Astrocyte of the cerebellum (primary cell): Measurements from ENCODE around the gene TTL.

Experiments used
- DNase-seq: peaks from one replicate; pipeline ENCODE4 v3.0.0-alpha.2; 2011; ENCODE audit warnings: low read depth
- H3K4me3 ChIP-seq: 2 replicates; pipeline ENCODE4 v1.5.1; 2011; ENCODE audit warnings: mild to moderate bottlenecking, low read depth, low read length, moderate library complexity
- in situ Hi-C: cut with HindIII; loops from 2 replicates; pipeline ENCODE4 v1.10.0; 2017; ENCODE audit warnings: low sequenced_read_pairs
- TF ChIP-seq, protein P1 (sequence below): IDR thresholded peaks from 2 replicates; pipeline ENCODE4 v1.5.1; 2012; ENCODE audit warnings: low read length, low read depth, moderate library complexity, mild to moderate bottlenecking; ENCODE audit errors: missing control alignments

The TTL gene

DNA sequence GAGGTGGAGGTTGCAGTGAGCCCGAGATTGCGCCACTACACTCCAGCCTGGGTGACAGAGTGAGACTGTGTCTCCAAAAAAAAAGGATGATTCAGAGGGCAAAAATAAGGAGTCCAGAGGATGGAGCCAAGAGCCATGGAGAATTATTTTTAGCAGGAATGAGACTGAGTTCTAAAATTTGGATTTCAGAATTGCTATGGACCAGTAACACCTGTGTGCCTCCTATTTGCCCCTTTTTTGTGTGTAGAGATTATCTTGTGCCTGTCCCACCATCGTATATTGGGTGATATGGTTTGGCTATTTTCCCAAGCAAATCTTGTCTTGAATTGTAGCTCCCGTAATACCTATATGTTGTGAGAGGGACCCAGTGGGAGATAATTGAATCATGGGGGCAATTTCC, 32.1 kb upstream of the TTL start:
- no peak overlapping the region for H3K4me3 ChIP-seq
- TF ChIP-seq, protein P1, sequence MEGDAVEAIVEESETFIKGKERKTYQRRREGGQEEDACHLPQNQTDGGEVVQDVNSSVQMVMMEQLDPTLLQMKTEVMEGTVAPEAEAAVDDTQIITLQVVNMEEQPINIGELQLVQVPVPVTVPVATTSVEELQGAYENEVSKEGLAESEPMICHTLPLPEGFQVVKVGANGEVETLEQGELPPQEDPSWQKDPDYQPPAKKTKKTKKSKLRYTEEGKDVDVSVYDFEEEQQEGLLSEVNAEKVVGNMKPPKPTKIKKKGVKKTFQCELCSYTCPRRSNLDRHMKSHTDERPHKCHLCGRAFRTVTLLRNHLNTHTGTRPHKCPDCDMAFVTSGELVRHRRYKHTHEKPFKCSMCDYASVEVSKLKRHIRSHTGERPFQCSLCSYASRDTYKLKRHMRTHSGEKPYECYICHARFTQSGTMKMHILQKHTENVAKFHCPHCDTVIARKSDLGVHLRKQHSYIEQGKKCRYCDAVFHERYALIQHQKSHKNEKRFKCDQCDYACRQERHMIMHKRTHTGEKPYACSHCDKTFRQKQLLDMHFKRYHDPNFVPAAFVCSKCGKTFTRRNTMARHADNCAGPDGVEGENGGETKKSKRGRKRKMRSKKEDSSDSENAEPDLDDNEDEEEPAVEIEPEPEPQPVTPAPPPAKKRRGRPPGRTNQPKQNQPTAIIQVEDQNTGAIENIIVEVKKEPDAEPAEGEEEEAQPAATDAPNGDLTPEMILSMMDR, result no peak
- no peak for DNase-seq
- in situ Hi-C loops, result no loop called here

DNA sequence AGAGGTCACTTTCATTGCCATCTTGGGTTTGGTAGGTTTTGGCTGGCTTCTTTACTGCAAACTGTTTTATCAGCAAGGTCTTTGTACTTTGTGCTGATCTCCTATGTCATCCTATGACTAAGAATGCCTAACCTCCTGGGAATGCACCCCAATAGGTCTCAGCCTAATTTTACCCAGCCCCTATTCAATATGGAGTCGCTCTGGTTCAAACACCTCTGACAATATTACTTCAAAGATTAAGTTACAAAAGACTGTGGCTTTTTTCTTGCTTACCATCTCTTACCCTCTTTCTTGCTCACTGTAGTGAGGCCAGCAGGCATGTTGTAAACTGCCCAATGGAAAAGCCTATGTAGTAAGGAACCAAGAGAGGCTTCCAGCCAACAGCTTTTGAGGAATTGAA, 30.6 kb upstream of the TTL start:
- TF ChIP-seq, protein P1, result no peak

DNA sequence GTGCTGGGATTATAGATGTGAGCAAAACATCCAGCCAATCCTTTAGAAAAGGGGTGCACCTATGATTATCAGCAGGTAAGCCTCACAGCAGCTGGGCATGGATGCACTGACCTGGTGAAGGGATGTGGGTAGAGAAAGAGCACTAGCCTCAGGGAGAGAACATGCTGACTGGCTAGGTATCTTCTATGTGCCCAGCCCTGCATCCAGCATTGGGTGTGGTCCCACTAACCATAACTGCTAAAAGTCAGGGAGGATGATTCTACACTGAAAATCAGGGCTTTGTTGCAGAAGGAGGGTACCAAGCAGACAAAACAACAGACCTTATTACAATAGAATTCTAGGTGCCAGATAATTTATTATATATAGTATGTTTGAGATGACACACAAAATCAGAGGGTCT, 27.4 kb upstream of the TTL start:
- no peak overlapping the region for H3K4me3 ChIP-seq
- no peak for DNase-seq
- in situ Hi-C loops, result no loop called here
- TF ChIP-seq, protein P1, result no peak

More for the DNA sequence above, 30.6 kb upstream of the TTL start:
- no peak for DNase-seq
- H3K4me3 ChIP-seq, result no peak overlapping the region
- in situ Hi-C loops, result no loop called here

DNA sequence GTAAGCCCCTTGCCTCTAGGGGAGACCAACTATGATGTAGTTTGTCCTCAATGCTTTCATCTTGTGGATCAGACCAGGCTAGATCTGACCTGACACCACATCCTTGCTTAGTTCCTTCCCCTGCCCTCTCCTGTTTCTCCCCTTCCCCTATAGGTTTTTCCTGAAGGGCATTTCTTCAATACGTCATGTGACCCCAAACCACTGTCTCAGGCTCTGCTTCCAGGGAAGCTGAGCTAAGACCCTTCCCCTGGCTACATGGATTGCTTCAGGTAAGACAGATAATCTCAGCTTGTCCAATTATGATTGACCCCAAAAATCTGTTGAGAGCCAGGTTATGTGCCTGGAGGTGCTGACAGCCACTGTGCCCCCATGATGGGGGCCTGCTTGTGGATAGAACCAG, 22.6 kb upstream of the TTL start:
- TF ChIP-seq, protein P1, result no peak
- no peak overlapping the region for H3K4me3 ChIP-seq
- DNase-seq, result no peak
- in situ Hi-C loops, result no loop called here

DNA sequence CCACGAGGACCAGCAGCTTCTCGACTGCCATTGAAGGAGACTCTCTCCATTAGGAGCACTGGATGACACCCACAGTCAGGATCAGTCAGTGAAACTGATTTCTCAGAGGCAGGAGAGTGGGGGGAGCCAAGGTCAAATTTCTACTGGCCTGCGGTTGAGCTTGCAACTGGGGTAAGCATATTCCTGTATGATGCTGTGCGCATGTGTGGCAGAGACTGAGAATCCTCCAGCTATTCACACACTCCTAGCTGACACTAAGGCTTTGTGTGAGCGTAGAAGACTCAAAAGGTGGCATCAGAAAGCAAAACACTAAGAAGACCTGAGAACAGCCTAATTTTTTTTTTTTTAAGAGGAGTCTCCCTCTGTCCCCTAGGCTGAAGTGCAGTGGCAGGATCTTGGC, 19.8 kb upstream of the TTL start:
- H3K4me3 ChIP-seq, result no peak overlapping the region
- no peak for DNase-seq
- TF ChIP-seq, protein P1, result no peak
- in situ Hi-C loops, result no loop called here

DNA sequence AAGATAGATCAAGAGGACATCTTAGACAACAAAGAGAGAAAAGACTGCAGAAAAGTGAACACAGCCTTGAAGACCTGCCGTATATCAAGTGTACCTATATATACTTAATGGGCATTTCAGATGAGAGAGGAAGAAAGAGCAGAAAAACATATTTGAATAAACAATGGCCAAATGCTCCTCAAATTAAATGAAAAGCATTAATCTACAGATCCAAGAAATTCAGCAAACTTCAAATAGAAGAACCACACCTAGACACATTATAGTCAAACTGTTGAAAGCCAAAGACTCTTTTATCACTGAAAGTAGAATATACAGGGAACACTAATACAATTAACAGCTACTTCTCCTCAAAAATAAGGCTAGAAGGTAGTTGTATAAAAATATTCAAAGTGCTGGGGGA, 18.7 kb upstream of the TTL start:
- in situ Hi-C loops, result no loop called here
- no peak overlapping the region for H3K4me3 ChIP-seq
- DNase-seq, result no peak
- TF ChIP-seq, protein P1, result no peak

DNA sequence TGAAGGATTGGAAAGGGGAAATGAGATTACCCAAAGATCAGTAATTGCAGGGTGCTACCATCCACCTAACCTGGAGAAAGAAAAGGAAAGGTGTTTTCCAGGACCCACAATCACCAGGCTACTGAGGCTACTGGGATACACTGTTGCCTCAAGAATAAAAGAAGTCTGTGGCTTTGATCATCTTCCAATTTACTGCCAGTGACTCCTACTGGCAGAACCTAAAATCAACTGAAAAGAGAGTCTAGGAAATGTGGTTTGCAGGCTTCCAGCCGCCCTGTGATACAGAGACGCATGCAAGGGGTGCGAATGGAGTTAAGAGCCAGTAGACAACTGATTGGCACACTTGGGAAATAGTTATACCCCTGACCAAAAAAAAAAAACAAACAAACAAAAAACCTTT, 16.6 kb upstream of the TTL start:
- H3K4me3 ChIP-seq, result no peak overlapping the region
- in situ Hi-C loops, result no loop called here
- TF ChIP-seq, protein P1, result no peak
- no peak for DNase-seq
